Neuron (in vitro differentiated cells): ENCODE results near the gene GNG7.

Source experiments
- H2AFZ ChIP-seq: one replicate; pipeline ENCODE4 v1.6.1; 2013; ENCODE audit warnings: low read depth, mild to moderate bottlenecking, inconsistent platforms, low read length, moderate library complexity
- H3K27me3 ChIP-seq: one replicate; pipeline ENCODE4 v1.6.1; 2013; ENCODE audit warnings: low read length; ENCODE audit not compliant: insufficient read depth
- H3K36me3 ChIP-seq: one replicate; pipeline ENCODE4 v1.6.1; 2013; ENCODE audit warnings: low read length; ENCODE audit not compliant: insufficient read depth
- H3K4me1 ChIP-seq: one replicate; pipeline ENCODE4 v1.6.1; 2013; ENCODE audit warnings: low read length; ENCODE audit not compliant: insufficient read depth
- H3K4me3 ChIP-seq: 2 replicates; pipeline ENCODE4 v1.5.1; 2013; ENCODE audit warnings: mild to moderate bottlenecking, low read length, moderate library complexity
- H3K9me3 ChIP-seq: one replicate; pipeline ENCODE4 v1.6.1; 2013; ENCODE audit warnings: low read length

GNG7 gene

DNA sequence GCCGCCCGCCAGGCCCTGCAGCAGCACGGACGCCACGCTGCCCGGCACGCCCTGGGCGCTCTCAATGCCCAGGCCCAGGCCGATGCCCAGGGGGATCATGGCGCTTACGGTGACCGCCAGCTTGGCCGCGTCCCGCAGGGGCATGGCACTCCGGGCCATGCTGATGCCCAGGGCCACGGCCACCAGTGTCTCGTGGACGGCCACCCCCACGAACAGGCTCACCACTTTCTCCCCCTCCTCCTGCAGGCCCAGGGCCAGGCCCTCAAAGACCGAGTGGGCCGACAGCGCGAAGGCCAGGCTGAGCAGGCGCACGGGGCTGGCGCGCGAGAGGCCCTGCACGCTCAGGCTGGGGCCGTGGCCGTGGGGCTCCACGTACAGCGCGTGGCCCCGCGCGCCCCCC, 30.4 kb upstream of the GNG7 start:
- Histone ChIP-seq H3K4me1 (peaks cover 5% of the 10 kb centered on the region), H3K36me3 (peaks cover 43% of the 10 kb centered on the region), H2AFZ (no peak overlapping the region), H3K9me3 (peaks cover 9% of the 10 kb centered on the region), H3K27me3 (no peaks in the 10 kb centered on the region), H3K4me3 (no peak overlapping the region)

GRCh38 chr19:2732157-2732725, 29.7 kb upstream of the GNG7 start:
- Histone ChIP-seq H3K9me3 (peaks cover 9% of the 10 kb centered on the region), H3K4me1 (peaks cover 5% of the 10 kb centered on the region), H3K36me3 (peaks cover 43% of the 10 kb centered on the region), H3K4me3 (no peak overlapping the region), H3K27me3 (peaks cover 3% of the 10 kb centered on the region), H2AFZ (no peak overlapping the region)

DNA sequence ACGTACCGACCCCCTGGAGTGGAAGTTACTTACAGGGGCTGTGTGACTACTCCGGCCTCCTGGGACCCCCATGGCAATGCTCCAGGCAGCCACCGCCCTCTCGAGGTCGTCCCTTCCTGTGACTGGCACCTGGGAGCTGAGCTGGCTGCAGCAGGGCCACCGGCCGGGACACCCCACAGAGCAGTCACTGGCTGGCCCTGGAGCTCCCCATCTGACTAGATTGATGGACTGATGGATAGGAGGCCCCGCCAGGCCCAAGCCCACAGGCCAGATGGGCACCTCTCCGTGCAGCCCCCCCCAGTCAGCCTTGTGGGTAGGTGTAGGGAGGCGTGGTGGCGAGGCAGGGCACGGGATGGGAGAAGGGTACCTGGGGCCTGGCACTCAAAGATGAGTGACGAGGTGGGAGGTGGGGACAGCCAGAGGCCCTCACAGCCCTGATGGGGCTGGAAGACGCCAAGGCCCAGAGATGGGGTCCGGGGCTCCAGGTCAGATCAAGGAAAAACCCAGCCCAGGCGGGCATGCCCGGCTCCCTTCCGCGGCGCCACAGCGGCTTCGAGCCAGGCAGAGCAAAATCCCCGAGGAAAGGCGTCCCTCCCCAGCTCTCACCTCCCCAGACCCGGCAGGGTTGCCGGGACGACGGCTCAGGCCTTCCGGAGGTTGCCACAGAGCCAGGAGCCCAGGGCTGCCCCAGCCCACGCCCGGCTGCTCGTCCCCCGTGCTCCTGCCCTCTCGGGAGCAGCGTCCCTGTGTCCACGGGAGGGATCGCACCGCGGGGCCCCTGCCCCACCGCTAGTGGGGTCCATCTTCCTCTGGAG, 28.9 kb upstream of the GNG7 start:
- no peak overlapping the region for H3K4me3 ChIP-seq
- H3K4me1 ChIP-seq: peaks cover 9% of the 10 kb centered on the region
- H3K27me3 ChIP-seq: peaks cover 9% of the 10 kb centered on the region
- peaks cover 35% of the 10 kb centered on the region for H3K36me3 ChIP-seq
- peaks cover 1% of the 10 kb centered on the region for H3K9me3 ChIP-seq
- H2AFZ ChIP-seq: no peak overlapping the region

DNA sequence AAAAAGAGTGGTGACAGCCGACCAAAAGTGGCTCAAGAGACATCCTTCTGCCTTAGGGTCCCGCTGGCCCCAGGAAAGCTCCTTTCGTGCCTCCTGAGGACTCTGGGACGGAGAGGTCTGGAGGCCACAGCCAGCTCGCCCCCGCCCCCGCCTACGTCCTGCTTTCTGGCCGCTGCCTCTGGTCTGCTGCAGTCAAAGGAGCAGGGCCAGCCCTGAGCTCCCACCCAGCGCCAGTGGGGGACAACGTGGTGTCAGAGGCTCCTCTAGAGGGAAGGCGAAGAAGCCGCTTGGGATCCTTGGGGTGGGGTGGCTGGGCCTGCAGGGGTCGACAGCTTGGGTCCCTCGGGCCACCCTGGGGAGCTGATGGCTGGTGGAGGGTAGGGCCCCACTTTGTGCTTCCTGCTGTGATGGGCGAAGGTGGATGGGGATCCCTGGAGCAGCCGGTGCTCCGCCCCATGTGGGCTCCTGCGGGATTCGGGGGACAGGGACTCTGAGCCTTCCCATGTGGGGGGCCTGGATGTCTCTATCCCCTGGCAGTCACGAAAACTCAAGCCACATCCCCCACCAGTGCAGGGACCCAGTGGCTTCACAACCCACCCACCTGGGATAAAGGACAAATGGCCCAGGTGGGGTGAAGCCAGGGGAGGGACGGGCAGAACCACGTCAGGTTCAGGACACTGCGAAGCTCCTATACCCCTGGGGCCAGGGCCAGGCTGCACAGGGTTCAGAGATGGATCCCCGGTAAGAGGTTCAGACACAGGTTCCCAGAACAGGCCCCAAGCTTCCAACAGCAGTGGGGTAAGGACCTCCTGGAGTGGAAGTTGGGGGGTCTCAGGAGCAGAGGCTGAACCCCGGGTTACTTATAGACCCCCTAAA, 27.7 kb upstream of the GNG7 start:
- Histone ChIP-seq H3K27me3 (peaks cover 9% of the 10 kb centered on the region), H3K4me3 (no peak overlapping the region), H3K4me1 (peaks cover 9% of the 10 kb centered on the region), H3K36me3 (peaks cover 24% of the 10 kb centered on the region), H3K9me3 (no peaks in the 10 kb centered on the region), H2AFZ (no peak overlapping the region)

DNA sequence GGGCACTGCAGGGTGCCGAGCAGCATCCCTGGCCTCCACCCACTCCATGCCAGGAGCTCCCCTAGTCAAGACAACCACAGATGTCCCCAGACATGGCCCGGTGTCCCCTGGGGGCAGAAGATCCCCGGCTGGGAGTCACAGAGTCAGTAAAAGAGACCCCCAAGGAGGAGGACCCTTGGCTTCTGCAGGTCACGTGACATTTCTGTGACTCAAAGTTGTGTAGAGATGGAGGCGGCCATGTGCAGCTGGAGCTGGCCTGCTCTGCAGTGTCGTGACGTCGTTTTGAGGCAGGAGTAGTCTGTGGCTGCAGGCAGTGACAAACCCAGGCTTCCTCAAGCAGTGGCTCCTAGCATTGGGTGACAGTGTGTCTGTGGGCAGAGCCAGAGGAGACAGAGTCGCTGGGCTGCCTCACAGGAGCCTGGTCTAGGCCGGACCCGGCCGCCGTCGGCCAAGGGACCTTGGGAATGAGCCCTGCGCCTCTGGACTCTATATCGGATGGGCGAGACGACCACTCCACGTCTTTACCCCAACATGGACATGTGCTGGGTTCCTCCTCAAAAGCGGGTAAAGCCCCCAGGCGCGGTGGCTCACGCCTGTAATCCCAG, 26.4 kb upstream of the GNG7 start:
- no peak overlapping the region for H2AFZ ChIP-seq
- no peak overlapping the region for H3K4me3 ChIP-seq
- peaks cover 9% of the 10 kb centered on the region for H3K4me1 ChIP-seq
- H3K9me3 ChIP-seq: no peaks in the 10 kb centered on the region
- peaks cover 11% of the 10 kb centered on the region for H3K27me3 ChIP-seq
- peaks cover 12% of the 10 kb centered on the region for H3K36me3 ChIP-seq

DNA sequence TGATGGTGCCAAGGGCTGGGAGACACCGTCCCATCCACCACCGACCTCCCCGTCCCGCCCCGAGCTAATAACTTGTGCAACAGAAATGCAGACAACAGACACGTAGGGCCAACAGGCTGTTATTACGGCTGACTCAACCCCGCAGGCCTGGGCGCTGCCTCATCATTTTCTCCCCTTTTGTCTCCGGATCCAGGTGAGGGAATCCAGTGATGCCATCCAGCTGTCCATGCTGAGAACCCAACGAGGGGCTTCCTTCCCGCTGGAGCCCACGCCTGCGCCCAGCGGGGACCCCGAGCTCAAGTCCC, 25.1 kb upstream of the GNG7 start:
- no peak overlapping the region for H3K4me3 ChIP-seq
- peaks cover 6% of the 10 kb centered on the region for H3K36me3 ChIP-seq
- H2AFZ ChIP-seq: no peak overlapping the region
- no peaks in the 10 kb centered on the region for H3K9me3 ChIP-seq
- peaks cover 9% of the 10 kb centered on the region for H3K4me1 ChIP-seq
- peaks cover 23% of the 10 kb centered on the region for H3K27me3 ChIP-seq

DNA sequence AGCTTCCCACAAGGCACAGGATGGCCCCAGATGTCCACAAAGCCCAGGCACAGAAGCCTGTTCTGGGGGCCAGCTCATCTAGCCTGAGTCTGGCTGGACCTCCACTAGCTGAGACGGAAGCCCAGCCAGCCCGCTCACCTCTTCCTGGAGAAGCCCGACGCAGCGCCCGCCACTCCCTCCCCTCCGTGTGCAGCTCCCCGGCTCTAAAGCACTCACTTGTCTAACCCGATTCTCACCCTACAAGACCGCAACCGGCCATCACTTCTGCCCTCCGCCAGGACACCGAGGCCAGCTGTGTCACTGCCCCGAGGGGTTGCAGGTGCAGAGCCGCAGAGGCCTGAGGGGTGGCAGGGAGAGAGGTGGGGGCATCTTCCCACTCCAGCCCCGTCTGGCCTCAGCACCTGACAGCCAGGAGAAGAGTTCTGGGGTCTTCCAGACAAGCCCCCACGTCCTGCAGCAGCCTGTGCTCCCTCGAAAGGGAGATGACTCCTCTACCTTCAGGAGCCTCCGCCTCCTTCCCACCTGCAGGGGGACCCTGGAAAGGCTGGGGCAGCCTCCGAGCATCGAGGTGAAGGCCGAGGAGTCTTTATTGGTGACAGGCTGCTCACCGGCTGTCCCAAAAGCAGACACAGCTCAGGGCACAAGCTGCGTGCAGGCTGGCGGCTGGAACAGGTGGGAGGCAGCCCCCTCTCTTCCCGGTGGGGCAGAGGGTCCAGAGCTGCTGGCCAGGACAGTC, 24.6 kb upstream of the GNG7 start:
- Histone ChIP-seq H2AFZ (no peak overlapping the region), H3K36me3 (peaks cover 1% of the 10 kb centered on the region), H3K4me3 (no peak overlapping the region), H3K4me1 (peaks cover 8% of the 10 kb centered on the region), H3K27me3 (peaks cover 29% of the 10 kb centered on the region), H3K9me3 (no peaks in the 10 kb centered on the region)

DNA sequence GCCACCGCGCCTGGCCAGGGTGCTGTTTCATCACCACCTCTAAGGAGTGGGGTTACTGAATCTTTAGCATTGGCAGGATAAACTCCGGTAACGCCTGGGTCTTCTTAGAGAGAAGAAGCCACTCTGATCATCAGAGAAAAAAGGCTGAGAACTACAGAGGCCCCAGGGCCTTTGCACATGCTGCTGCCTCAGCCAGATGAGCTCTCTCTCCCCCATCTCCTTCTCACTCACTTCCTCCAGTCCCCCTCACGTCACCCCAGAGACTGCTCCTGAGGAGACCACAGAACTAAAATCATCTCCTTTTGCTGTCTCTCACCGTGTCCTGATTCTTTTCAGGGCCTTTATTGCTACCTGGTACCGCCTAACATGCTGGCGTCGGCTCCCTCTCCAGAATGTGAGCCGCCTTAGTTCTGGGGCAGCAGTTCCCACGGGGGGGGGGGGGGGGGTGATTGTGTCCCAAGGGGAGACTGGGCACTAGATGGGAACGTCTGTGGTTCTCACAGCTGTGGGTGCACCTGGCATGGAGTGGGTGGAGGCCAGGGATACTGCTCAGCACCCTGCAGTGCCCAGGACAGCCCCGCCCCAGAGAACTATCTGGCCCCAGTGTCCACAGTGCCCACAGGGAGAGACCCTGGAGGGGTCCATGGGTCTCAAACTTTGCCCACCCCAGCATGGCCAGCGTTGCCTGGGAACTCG, 23.8 kb upstream of the GNG7 start:
- Histone ChIP-seq H3K27me3 (peaks cover 30% of the 10 kb centered on the region), H2AFZ (no peak overlapping the region), H3K4me1 (peaks cover 4% of the 10 kb centered on the region), H3K9me3 (no peaks in the 10 kb centered on the region), H3K4me3 (no peak overlapping the region), H3K36me3 (no peaks in the 10 kb centered on the region)

DNA sequence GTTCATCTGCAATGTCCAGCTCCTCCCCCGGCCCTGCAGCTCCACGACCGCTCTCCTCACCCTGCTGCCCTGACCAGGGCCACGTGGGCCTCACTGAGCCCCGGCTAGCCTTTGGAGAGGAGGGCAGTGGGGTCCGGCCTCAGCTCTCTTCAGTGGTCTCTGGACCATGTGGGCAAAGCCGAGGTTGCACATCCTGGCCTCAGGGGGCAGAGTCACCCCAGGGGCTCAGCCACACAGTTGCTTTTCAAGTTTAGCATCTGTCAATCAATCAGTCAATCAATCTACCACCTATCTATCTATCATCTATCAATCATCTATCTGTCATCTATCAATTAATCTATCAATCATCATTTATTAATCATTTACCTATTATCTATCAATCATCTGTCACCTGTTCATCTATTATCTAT, 21.7 kb upstream of the GNG7 start:
- peaks cover 30% of the 10 kb centered on the region for H3K27me3 ChIP-seq
- no peak overlapping the region for H2AFZ ChIP-seq
- no peak overlapping the region for H3K4me3 ChIP-seq
- peaks cover 12% of the 10 kb centered on the region for H3K4me1 ChIP-seq
- no peaks in the 10 kb centered on the region for H3K36me3 ChIP-seq
- no peaks in the 10 kb centered on the region for H3K9me3 ChIP-seq

GRCh38 chr19:2723747-2724146, 21.3 kb upstream of the GNG7 start:
- H2AFZ ChIP-seq: no peak overlapping the region
- no peak overlapping the region for H3K4me3 ChIP-seq
- H3K9me3 ChIP-seq: no peaks in the 10 kb centered on the region

DNA sequence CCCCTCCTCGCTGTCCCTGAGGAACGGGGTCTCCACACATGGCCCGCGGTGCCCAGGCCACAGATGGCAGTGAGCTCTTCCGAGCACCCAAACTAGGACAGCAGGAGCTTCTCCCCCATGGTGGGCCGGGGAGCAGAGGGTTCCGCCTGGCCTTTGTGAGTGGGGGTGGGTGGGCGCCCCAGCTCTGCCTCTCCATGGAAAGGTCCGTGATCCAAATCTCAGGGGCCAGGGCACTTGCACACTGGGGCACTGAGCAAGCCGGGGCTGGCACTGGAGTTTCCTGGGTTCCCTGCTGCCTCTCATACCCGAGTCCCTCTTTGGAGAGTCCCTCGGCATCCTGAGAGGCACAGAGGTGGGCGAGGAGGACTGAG, 20.8 kb upstream of the GNG7 start:
- no peak overlapping the region for H2AFZ ChIP-seq

More at GRCh38 chr19:2723747-2724146, 21.3 kb upstream of the GNG7 start:
- H3K27me3 ChIP-seq: peaks cover 30% of the 10 kb centered on the region
- no peaks in the 10 kb centered on the region for H3K36me3 ChIP-seq
- peaks cover 12% of the 10 kb centered on the region for H3K4me1 ChIP-seq

More for the DNA sequence above, 20.8 kb upstream of the GNG7 start:
- H3K9me3 ChIP-seq: no peaks in the 10 kb centered on the region
- no peak overlapping the region for H3K4me3 ChIP-seq
- no peaks in the 10 kb centered on the region for H3K36me3 ChIP-seq
- H3K4me1 ChIP-seq: peaks cover 12% of the 10 kb centered on the region
- H3K27me3 ChIP-seq: peaks cover 30% of the 10 kb centered on the region
